Neural cell (in vitro differentiated cells): ENCODE measurements around the gene NUP42. TPM values are rescaled to one million over a fixed set of nuclear protein-coding genes. Genes with fewer than 3 reads are reported as not detected.

Source experiments
- H2AFZ ChIP-seq: fragments of 200-600, 300-800 bp; sonication (generic), shearing (Covaris generic); 2 replicates; pipeline ENCODE4 v1.6.0; 2014; ENCODE audit warnings: low read depth, mild to moderate bottlenecking, antibody characterized with exemption, low read length, moderate library complexity
- H3F3A ChIP-seq: fragments of 200-600 bp; shearing (Covaris generic); 2 replicates; pipeline ENCODE4 v1.6.1; 2016; ENCODE audit warnings: mild to moderate bottlenecking, moderate library complexity, mixed read lengths, antibody characterized with exemption, low read length; ENCODE audit not compliant: insufficient read depth, poor library complexity, severe bottlenecking
- H3K27ac ChIP-seq: fragments of 200-600, 300-800 bp; sonication (generic), shearing (Covaris generic); 2 replicates; pipeline ENCODE4 v1.5.1; 2014; ENCODE audit warnings: mild to moderate bottlenecking, low read length, moderate library complexity
- H3K27me3 ChIP-seq: fragments of 300-800, 200-600 bp; sonication (generic), shearing (Covaris generic); 2 replicates; pipeline ENCODE4 v1.6.0; 2014; ENCODE audit warnings: mild to moderate bottlenecking, low read depth, low read length, moderate library complexity; ENCODE audit not compliant: insufficient read depth
- H3K36me3 ChIP-seq: fragments of 300-800, 200-600 bp; sonication (generic), shearing (Covaris generic); 2 replicates; pipeline ENCODE4 v1.5.1; 2014; ENCODE audit warnings: mild to moderate bottlenecking, antibody characterized with exemption, low read length, moderate library complexity; ENCODE audit not compliant: insufficient read depth
- H3K4me2 ChIP-seq: fragments of 300-800, 200-600 bp; sonication (generic), shearing (Covaris generic); 2 replicates; pipeline ENCODE4 v1.6.0; 2014; ENCODE audit warnings: mild to moderate bottlenecking, low read length
- H3K4me3 ChIP-seq: fragments of 300-800, 200-600 bp; sonication (generic), shearing (Covaris generic); 2 replicates; pipeline ENCODE4 v1.5.1; 2014; ENCODE audit warnings: mild to moderate bottlenecking, low read length, moderate library complexity
- H3K79me2 ChIP-seq: fragments of 200-600 bp; shearing (Covaris generic); replicated peaks from 2 replicates; pipeline ENCODE4 v1.6.0; 2014; ENCODE audit warnings: mild to moderate bottlenecking, low read length, moderate library complexity; ENCODE audit not compliant: insufficient read depth
- H3K9ac ChIP-seq: fragments of 300-800, 200-600 bp; sonication (generic), shearing (Covaris generic); 2 replicates; pipeline ENCODE4 v1.6.1; 2016; ENCODE audit warnings: mild to moderate bottlenecking, low read length, mixed read lengths
- H3K9me2 ChIP-seq: fragments of 200-600 bp; shearing (Covaris generic); 2 replicates; pipeline ENCODE4 v1.6.1; 2016; ENCODE audit warnings: mild to moderate bottlenecking, low read length, mixed read lengths; ENCODE audit not compliant: insufficient read depth
- H3K9me3 ChIP-seq: fragments of 200-600, 300-800 bp; sonication (generic), shearing (Covaris generic); 2 replicates; pipeline ENCODE4 v1.6.1; 2016; ENCODE audit warnings: mild to moderate bottlenecking, mixed run types, low read length, moderate library complexity, mixed read lengths
- H4K20me1 ChIP-seq: fragments of 200-600 bp; shearing (Covaris generic); 2 replicates; pipeline ENCODE4 v1.6.1; 2016; ENCODE audit warnings: mild to moderate bottlenecking, mixed run types; ENCODE audit not compliant: insufficient read depth
- CTCF ChIP-seq: fragments of 450-650 bp; IDR thresholded peaks from 2 replicates; pipeline ENCODE4 v1.5.1; 2014; ENCODE audit warnings: antibody characterized with exemption, mild to moderate bottlenecking, moderate library complexity; ENCODE audit not compliant: poor library complexity, severe bottlenecking
- EP300 ChIP-seq: fragments of 450-650 bp; conservative IDR thresholded peaks from 2 replicates; pipeline ENCODE4 v1.6.1; 2014; ENCODE audit warnings: antibody characterized with exemption, mild to moderate bottlenecking, moderate library complexity; ENCODE audit not compliant: poor library complexity, severe bottlenecking
- EZH2 ChIP-seq: fragments of 200-600, 300-800 bp; shearing (Covaris generic), sonication (generic); IDR thresholded peaks from 2 replicates; pipeline ENCODE4 v1.6.1; 2014; ENCODE audit warnings: antibody characterized with exemption, low read length, borderline replicate concordance, mild to moderate bottlenecking; ENCODE audit not compliant: insufficient read depth, poor library complexity, severe bottlenecking
- MXI1 ChIP-seq: fragments of 450-650 bp; conservative IDR thresholded peaks from 2 replicates; pipeline ENCODE4 v1.6.1; 2014; ENCODE audit warnings: antibody characterized with exemption, mild to moderate bottlenecking; ENCODE audit not compliant: poor library complexity, severe bottlenecking
- POLR2AphosphoS5 ChIP-seq: IDR thresholded peaks from 2 replicates; pipeline ENCODE4 v1.6.1; 2012
- RAD21 ChIP-seq: fragments of 450-650 bp; conservative IDR thresholded peaks from 2 replicates; pipeline ENCODE4 v1.6.1; 2014; ENCODE audit warnings: antibody characterized with exemption, mild to moderate bottlenecking, moderate library complexity
- REST ChIP-seq: IDR thresholded peaks from 2 replicates; pipeline ENCODE4 v1.6.1; 2012; ENCODE audit warnings: borderline replicate concordance
- SMC3 ChIP-seq: fragments of 450-650 bp; conservative IDR thresholded peaks from 2 replicates; pipeline ENCODE4 v1.6.1; 2014; ENCODE audit warnings: antibody characterized with exemption, mild to moderate bottlenecking, moderate library complexity; ENCODE audit not compliant: poor library complexity
- TAF1 ChIP-seq: IDR thresholded peaks from 2 replicates; pipeline ENCODE4 v1.6.1; 2012; ENCODE audit warnings: low read depth
- polyA plus RNA-seq: library from polyadenylated mRNA; depleted of rRNA; stranded (reverse); fragments of >200 nt; gene quantifications from 2 replicates; pipeline ENCODE4 v1.2.3, GENCODE V29; 2014

NUP42 gene
- polyA plus RNA-seq, 1 donor from 2014 or later, result 106 TPM

DNA sequence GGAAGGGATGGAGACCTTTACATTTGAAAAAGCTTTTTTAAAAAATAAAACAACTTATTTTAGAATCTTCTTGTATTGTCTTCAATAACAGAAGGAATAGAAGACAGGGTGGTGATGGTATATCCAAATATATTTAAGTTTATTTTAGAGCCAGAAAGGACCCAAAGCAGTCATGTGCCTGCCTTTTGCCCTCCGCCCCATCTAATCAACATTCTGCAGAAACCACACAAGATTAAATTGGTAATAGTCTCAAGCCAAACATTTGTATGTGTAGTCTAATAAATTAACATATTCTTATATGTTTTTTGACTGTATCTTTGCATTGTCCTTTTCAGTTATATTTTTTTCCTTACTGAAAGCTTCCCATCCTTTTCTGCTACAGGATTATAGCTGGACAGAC, 16.5 kb upstream of the NUP42 start:
- Histone ChIP-seq H2AFZ (no peak overlapping the region), H3F3A (no peaks in the 10 kb centered on the region), H3K9me3 (no peaks in the 10 kb centered on the region), H3K27ac (no peak overlapping the region), H4K20me1 (no peaks in the 10 kb centered on the region), H3K36me3 (peaks cover 15% of the 10 kb centered on the region), H3K27me3 (no peaks in the 10 kb centered on the region), H3K9ac (no peak overlapping the region), H3K9me2 (no peaks in the 10 kb centered on the region), H3K79me2 (no peaks in the 10 kb centered on the region), H3K4me2 (no peak overlapping the region), H3K4me3 (no peak overlapping the region)
- no peak for TF ChIP-seq TAF1
- TF ChIP-seq MXI1, result no peak
- no peak for TF ChIP-seq REST
- no peak for TF ChIP-seq POLR2AphosphoS5
- TF ChIP-seq RAD21, result no peak
- TF ChIP-seq EP300, result no peak
- no peak for TF ChIP-seq EZH2
- no peak for TF ChIP-seq SMC3

GRCh38 chr7:23167691-23168090, 14.2 kb upstream of the NUP42 start:
- TF ChIP-seq EP300 (no peak), REST (no peak), SMC3 (no peak), TAF1 (no peak), EZH2 (no peak), POLR2AphosphoS5 (no peak), RAD21 (no peak), CTCF (no peak), MXI1 (no peak)
- no peak overlapping the region for H3K27ac ChIP-seq
- H3K4me3 ChIP-seq, result no peak overlapping the region
- peaks cover 15% of the 10 kb centered on the region for H3K36me3 ChIP-seq
- H3K27me3 ChIP-seq, result no peaks in the 10 kb centered on the region
- no peaks in the 10 kb centered on the region for H3K9me3 ChIP-seq
- no peak overlapping the region for H3K9ac ChIP-seq
- no peaks in the 10 kb centered on the region for H4K20me1 ChIP-seq
- H3K4me2 ChIP-seq, result no peak overlapping the region
- H3F3A ChIP-seq, result no peaks in the 10 kb centered on the region
- H3K79me2 ChIP-seq, result no peaks in the 10 kb centered on the region
- H3K9me2 ChIP-seq, result no peaks in the 10 kb centered on the region
- no peak overlapping the region for H2AFZ ChIP-seq
